HepG2 (cell line): ENCODE results near the gene CDH13.

ENCODE experiments used
- ATF2 ChIP-seq: sonication (generic); formaldehyde crosslinking; IDR thresholded peaks from 2 replicates; pipeline ENCODE4 v1.4.0; 2020; ENCODE audit warnings: missing genetic modification reagents
- CTCF ChIP-seq: sonication (generic); formaldehyde crosslinking; IDR thresholded peaks from 2 replicates; pipeline ENCODE4 v1.5.0; 2020; ENCODE audit warnings: mild to moderate bottlenecking, missing genetic modification reagents, moderate library complexity
- HOXA5 ChIP-seq: sonication (generic); formaldehyde crosslinking; IDR thresholded peaks from 2 replicates; pipeline ENCODE4 v1.4.0; 2020; ENCODE audit warnings: missing genetic modification reagents
- MZF1 ChIP-seq: sonication (generic); formaldehyde crosslinking; IDR thresholded peaks from 2 replicates; pipeline ENCODE4 v1.8.1; 2023; ENCODE audit warnings: mild to moderate bottlenecking, missing genetic modification reagents, borderline replicate concordance
- ZFX ChIP-seq: sonication (generic); formaldehyde crosslinking; IDR thresholded peaks from 2 replicates; pipeline ENCODE4 v1.4.0; 2020; ENCODE audit warnings: mild to moderate bottlenecking, low read depth, missing genetic modification reagents, moderate library complexity
- ZNF256 ChIP-seq: sonication (generic); formaldehyde crosslinking; conservative IDR thresholded peaks from 2 replicates; pipeline ENCODE4 v1.4.0; 2020; ENCODE audit warnings: missing genetic modification reagents

GRCh38 chr16:82621781-82622180 lies 5.0 kb upstream of the CDH13 start:
- no peak for TF ChIP-seq ZNF256 (CRISPR knock-in tag)
- no peak for TF ChIP-seq HOXA5 (CRISPR knock-in tag)
- TF ChIP-seq MZF1 (CRISPR knock-in tag), result no peak
- TF ChIP-seq CTCF (CRISPR knock-in tag), result no peak
- TF ChIP-seq ATF2 (CRISPR knock-in tag), result no peak
- no peak for TF ChIP-seq ZFX
